ENCODE data around the gene SYNE1.
"Not testable (repeated sequence)": the region's sequence is repeated elsewhere in the genome, so short reads cannot be mapped to it uniquely, and the experiment has no call there.

The SYNE1 gene

GRCh38 chr6:152087096-152087495 is 550.1 kb downstream of the SYNE1 start:
- DNase-seq, result no peak

- no peak for DNase-seq
Observed at GRCh38 chr6:152086223-152086873, 550.8 kb downstream of the SYNE1 start.

GRCh38 chr6:152085451-152085921 is 551.7 kb downstream of the SYNE1 start:
- DNase-seq, result no peak

- no peak for DNase-seq
Observed at GRCh38 chr6:152078804-152079203, 558.4 kb downstream of the SYNE1 start.

- no peak for DNase-seq
Observed at GRCh38 chr6:152078001-152078400, 559.2 kb downstream of the SYNE1 start.

GRCh38 chr6:152076242-152076641 is 560.9 kb downstream of the SYNE1 start:
- DNase-seq, result not testable (repeated sequence)

- no peak for DNase-seq
Observed at GRCh38 chr6:152071843-152072242, 565.3 kb downstream of the SYNE1 start.

All from T1000 (cell line).